Measurements from ENCODE around the gene UTP11.

The UTP11 gene

GRCh38 chr1:38073534-38074301 is 61.2 kb downstream of the UTP11 start:
- Histone ChIP-seq H3K4me3 (replicated peaks; ENCODE audit: low read depth, low read length) (no peak overlapping the region), H3K36me3 (ENCODE audit: control insufficient read depth, insufficient read depth, low read length) (no peaks in the 10 kb centered on the region), H3K27me3 (replicated peaks; ENCODE audit: control insufficient read depth, insufficient read depth, low read length) (no peaks in the 10 kb centered on the region)
- no peak for DNase-seq (ENCODE audit: extremely low read depth, insufficient read length)
- no peak for TF ChIP-seq CTCF (IDR thresholded peaks at IDR 0.05; ENCODE audit: insufficient read depth, low read length, poor library complexity, severe bottlenecking)

- DNase-seq (ENCODE audit: extremely low read depth, insufficient read length), result no peak
- TF ChIP-seq CTCF (IDR thresholded peaks at IDR 0.05; ENCODE audit: insufficient read depth, low read length, poor library complexity, severe bottlenecking), result no peak
- Histone ChIP-seq H3K27me3 (replicated peaks; ENCODE audit: control insufficient read depth, insufficient read depth, low read length) (no peaks in the 10 kb centered on the region), H3K36me3 (ENCODE audit: control insufficient read depth, insufficient read depth, low read length) (no peaks in the 10 kb centered on the region), H3K4me3 (replicated peaks; ENCODE audit: low read depth, low read length) (no peak overlapping the region)
Measured at GRCh38 chr1:38074302-38074677, 61.8 kb downstream of the UTP11 start.
